Ishikawa (cell line): Measurements from ENCODE around the gene LCT.

ENCODE experiments used
- REST ChIP-seq: IDR thresholded peaks from 2 replicates; pipeline ENCODE4 v1.6.1; 2012; ENCODE audit warnings: low read depth, mild to moderate bottlenecking
- TAF1 ChIP-seq: IDR thresholded peaks from 2 replicates; pipeline ENCODE4 v1.6.1; 2012; ENCODE audit warnings: low read depth, mild to moderate bottlenecking

- no peak for TF ChIP-seq TAF1
- TF ChIP-seq REST = no peak
Measured at GRCh38 chr2:135742325-135742757, 94.6 kb downstream of the LCT start.
